ENCODE data around the gene TNFAIP8.
"Not testable (repeated sequence)": the region's sequence is repeated elsewhere in the genome, so short reads cannot be mapped to it uniquely, and the experiment has no call there.

The TNFAIP8 gene

DNA sequence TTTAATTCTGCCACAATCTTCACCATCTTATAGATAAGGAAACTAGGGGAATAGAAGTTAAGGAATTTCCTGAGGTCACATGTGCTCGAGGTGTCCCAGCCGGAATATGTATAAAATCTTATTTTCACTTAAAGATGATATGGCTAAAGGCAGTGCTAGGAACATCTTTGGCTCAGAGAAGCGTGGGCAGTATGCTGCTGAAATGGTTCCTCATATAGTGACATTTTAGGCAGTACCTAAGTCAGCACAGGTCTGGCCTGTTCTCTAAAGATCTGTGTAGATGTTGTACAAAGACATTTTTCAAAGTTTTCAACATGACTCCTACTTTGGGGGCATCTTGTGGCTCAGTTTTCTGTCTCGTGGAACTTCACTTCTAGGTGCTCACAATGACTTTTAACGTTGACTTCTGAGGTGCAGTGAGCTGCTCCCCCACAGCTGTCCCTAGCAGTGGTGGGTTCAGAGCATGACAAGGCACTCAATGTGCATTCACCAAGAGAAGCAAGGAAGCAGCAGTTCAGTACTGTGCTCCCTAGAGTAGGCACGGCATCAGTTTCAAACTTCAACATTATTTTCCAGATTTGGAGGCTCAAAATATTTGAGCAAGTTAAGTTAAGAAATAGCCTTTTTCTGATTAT, 40.3 kb downstream of the TNFAIP8 start:
- DNase-seq (ENCODE audit: low spot score), result no peak

DNA sequence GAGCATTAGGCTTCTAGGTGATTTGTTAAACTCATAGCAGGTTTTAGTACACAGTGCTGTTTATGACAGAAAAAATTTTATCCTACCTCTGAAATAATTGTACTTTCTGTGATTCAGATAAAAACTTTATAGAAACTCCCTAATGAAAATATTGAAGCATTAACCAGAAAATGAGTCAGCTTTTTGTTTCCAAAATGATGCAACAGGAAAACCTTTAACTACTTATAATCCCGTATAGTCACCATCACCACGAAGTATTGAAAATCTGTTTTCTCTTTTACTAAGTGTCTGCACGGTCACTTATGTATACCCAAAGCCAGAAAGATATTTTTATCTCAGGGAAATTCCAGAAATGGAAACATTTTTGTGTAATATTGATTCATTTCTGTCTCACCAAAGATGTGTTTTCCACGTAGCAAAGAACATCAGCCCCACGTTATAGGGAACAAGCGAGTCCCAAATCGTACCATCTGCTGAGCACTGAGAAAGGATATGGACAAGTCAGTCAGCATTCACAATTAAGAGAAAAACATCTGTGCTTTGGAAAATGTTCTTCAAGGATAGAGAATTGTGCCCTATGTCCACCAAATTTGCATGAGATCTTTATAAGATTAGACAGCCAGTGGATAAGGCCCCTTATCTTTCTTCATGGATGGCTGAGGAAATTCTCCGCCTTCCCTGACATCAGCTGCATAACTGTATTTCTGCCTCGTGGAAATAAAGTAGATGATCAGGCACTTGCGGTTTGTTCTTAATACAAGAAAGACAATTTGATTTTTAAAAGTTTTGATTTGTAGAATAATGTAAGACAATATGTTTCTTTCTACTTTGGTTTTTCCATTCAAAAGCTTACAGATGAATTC, 41.9 kb downstream of the TNFAIP8 start:
- DNase-seq (ENCODE audit: low spot score), result no peak

DNA sequence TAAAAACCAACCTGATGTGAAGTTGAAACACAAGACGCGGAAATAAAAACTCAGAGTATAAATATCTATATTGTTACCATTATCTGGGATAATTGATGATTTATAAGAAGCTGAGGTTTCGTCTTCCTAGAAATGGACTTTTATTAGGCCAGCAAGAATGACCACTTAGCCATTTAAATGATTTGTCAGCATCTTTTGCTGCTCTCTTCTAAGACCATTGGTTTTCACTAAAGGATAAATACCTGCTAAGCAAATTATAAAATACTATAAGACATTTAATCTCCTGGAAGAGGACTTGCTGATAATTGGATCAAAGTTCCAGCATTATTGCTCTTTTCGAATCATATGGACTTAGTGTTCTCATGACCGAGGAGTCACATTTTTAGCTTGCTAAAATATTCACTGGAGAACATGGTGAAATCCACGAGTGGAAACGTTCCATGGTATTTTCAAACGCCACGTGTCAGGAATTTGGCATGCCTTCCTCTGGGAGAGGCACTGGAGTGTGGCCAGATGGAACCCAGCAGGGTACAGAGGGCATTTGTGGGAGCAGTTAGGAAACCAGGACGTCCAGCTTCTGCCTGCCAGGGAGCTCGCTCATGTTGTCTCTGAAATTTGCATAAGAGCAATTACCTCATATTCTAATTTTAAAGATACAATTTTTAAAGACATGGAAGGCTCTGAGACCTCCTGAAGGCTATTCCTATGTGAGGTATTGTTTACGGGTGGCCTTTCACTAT, 43.1 kb downstream of the TNFAIP8 start:
- DNase-seq (ENCODE audit: low spot score), result no peak

DNA sequence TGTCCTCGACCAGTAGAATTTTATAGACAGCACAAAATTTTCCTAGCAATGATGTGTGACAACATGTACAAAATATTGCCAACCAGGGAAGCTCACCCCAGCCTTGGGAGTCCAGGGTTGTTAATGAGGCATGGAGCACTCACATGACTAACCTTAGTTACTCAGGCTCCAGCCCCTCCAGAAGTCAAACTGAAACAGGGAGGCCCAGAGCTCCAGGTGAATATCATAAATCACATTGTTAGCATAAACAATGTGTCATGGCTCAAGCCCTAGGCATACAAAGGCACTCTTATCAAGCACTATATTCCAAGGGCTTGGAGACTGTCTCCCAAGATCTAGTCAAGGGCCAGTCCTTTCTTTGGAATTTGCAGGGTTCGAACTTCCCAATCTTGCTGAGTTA, 44.4 kb downstream of the TNFAIP8 start:
- DNase-seq (ENCODE audit: low spot score), result no peak

DNA sequence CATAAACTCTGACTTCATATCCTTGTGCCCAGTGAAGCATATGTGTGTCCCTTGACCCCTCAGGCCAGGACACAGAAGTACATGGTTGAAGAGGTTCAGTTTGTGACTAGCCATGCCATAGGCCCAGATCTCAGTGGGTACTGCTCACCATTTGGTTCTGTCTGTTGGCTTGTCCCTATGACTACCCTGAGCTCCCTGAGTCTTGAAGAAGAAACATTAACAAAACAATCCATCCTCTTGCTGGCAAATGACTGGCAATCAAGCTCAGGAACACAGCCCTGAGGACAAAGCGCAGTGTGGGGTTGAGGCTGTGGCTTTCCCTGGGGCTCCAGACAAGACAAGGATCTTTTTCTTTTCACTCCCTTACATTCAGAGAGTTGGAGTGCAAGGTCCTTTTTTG, 46.3 kb downstream of the TNFAIP8 start:
- DNase-seq (ENCODE audit: low spot score), result no peak

DNA sequence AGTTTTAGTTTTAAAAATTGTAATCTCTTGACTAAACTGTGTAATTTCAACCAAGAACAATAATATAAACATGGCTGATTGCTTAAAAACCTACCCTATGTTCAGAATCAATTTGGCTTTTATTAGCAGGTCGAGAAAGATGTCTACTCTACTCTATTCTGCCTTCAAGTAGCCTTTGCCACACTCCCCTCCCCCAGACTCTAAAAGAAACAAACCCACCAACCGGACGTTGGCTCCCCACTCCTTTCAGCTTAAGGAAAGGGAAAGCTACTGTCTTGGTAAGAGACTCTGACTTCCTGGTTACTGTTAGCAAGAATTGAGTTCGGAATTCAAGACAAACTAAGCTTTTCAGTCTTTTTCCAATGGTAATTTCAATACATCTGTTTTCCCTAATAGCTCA, 46.7 kb downstream of the TNFAIP8 start:
- DNase-seq (ENCODE audit: low spot score), result no peak

DNA sequence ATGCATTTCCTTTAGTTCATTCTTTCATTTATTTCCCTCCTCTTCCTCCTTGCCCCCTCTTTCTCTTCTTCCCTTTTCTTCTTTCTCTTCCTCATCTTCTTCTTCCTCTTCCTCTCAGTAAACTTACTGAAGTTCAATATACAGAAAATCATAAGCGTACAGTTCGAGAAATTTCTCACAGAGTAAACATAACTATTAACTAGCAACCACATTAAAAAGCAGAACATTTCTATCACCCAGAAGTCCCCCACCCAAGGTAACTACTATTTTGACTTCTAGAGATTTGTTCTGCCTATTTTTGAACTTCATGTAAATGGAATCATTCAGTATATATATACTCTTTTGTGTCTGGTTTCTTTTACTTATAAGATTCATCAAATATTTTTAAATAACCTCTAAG, 48.2 kb downstream of the TNFAIP8 start:
- no peak for DNase-seq (ENCODE audit: low spot score)

DNA sequence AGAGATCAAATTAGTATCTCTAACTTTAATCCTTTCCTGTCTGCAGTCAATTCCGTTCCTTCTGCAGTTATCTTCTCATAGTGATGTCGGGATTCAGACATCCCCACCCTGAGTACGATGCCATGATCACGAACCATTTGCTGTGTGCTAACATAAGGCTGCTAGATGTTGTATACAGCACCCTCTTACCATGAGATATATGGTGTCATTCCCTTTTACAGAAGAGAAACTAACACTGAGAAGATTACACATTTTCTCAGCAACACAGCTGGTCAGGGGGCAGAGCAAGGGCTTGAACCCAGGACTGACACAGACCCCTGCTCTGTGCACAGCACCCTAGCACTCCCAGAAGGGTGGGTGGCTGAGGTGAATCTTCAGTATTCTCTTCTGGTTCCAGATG, 49.6 kb downstream of the TNFAIP8 start:
- no peak for DNase-seq (ENCODE audit: low spot score)

DNA sequence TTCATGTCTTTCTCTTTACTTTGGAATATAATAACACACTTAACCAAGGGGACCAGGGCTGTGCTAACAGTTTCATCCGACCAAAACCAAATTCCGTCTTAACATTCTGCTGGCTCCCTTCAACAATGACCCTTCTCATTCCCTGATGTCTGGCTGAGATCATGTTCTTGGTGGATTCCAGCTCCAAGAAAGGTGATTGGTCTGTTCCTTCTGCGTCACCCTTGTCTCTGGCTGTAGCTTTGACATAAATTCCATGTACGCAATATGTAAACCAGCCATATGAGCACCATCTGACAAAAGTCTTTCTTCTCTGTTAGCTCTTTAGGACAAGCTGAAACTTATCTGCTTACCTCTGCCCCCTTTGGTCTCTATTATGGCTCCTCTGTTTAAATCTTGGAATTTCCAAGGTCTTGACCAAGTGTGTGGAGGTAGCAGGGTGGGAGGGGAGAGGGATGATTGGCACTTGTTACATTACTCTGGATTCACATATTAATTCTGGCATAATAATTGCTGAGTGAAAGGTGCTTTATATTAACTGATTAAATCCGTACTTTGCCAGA, 50.8 kb downstream of the TNFAIP8 start:
- no peak for DNase-seq (ENCODE audit: low spot score)

DNA sequence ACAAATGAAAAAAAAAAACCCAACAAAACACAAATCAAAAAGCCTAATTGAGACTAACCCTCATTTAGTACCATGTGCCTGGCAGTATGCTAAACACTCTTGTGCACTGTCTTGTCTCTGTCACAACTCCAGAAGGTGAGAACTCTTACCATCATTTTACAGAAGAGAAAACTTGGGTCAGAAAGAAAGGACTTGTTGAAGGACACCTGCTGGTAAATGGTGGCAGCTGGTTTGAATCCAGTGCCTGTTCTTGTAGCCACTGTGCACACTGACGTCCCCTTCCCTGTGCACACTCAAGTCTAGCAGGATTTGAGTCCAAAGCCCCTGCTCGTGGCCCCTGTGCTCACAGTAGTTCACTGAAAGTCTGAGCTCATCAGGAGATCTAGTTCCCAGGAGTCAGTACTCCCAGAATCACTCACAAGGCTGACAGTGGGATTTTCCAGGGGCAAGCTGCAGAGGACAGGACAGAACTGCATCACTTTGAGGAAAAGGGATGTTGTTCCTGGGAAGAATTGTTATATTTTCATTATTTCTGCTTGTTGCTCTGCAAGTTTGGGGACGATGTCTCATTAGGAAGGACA, 53.5 kb downstream of the TNFAIP8 start:
- DNase-seq (ENCODE audit: low spot score), result no peak

DNA sequence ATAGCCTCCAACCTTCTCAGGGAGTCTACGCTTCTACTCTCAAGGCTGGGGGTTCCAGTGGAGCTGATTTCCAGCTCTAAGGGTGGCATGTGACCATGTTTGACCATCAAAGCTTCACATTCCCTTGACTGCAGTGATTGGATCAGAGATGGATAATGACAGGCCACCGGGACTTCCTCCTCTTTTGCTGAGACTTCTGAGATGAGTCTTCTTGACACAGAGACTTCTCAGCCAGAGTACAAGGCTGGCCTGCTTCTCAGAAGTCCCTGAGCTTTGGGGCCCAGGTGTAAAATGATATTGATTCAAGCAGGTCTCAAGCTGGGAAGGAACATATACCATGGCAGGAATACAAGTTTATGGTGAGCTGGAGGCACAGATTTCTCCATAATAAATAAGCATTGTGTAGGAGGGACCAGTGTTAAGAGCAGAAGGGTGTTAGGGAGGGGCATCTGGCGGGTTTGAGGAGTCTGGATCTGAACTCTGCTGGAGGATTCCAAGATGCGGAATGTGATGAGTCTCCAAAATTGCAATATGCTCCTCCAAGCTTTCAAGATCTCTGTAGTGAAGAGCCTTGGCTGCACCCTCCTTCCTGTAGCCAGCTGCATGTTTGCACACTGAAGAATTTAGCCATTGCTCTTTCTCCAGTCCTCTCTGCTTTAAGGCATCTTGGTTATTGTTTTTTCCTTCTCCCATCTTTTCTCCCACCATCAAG, 54.8 kb downstream of the TNFAIP8 start:
- no peak for DNase-seq (ENCODE audit: low spot score)

DNA sequence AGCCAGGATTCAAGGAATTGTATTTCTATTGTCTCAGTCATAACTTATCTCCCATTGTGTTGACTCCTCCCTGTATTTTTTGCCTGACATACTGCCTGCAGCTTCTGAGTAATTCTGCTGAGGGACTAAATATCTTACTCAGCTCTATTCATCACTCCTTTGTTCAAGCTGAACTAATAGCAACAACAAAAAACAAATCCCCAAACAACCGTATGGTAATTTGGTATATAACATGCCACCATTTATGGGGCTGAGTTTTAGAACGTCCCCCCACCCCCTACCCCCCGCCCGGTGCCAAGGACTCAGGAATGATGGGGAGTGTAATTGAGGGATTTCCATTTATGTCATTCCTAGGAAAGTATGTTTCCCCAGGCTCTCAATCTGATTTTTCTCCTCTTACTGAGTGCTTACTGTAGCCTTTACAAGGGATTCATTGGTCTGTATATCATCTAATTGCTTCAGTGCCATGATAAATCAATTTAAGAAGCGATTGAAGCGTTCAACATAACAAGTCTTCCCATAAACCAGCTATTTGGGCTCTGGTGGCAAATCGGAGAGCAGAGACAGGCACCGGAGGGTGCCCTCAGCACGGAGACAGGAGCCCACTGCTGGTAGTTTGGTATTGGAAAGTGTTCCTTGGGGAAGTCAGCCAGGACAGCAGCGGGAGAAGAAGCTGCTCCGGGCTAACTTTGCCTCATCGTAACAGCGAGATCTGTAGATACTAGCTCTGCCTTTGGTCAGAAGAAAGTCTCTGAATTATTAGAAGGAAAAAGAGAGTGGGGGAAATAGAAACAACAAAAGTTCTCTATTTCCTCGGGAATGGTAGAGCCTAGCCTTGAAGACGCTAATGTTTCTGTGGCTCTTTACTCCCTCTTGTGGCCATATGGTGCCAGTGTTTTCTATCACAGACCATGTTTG, 55.8 kb downstream of the TNFAIP8 start:
- peak; percentile 77 for DNase-seq (ENCODE audit: low spot score)

DNA sequence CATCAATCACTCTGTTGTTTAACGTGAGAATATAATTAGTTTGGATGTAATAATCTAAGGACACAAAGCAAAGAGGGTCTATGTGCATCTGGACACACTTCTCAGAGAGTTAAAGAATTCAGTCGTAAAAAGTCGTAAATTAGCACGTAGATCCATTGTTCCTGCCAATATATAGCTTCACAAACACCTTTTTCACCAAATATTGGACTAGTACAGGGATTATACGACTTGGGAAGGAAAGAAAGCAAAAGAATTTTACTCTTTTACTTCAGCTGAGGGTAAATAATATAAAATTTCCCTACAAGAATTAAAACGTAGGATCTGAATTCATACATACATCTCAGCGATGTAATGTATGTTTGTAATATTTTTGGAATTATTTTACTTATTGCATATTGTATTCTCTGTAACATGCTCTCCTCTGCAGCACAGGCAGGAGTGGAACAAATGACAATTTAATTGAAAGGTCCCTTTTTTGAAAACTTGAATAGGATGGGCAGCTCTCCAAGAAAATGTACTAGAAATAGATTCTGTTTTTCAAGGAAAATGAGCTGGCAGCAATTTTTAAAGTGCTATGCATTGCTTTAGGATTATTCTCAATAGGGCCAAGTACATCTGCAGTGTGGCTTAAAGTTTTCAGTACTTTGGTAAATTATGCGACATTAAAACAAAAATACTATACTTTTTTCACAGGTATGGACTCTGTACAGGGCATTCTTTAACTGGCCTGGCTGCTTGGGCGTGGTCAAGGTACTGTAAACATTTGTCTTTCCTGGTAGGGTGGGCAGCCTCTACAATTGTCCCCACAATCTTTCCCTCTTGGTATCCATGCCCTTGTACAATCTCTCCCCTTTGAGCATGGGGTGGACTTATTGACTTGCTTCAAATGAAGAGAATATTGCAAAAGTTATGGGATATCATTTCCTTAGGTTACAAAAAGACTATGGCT, 56.7 kb downstream of the TNFAIP8 start:
- DNase-seq (ENCODE audit: low spot score), result no peak

DNA sequence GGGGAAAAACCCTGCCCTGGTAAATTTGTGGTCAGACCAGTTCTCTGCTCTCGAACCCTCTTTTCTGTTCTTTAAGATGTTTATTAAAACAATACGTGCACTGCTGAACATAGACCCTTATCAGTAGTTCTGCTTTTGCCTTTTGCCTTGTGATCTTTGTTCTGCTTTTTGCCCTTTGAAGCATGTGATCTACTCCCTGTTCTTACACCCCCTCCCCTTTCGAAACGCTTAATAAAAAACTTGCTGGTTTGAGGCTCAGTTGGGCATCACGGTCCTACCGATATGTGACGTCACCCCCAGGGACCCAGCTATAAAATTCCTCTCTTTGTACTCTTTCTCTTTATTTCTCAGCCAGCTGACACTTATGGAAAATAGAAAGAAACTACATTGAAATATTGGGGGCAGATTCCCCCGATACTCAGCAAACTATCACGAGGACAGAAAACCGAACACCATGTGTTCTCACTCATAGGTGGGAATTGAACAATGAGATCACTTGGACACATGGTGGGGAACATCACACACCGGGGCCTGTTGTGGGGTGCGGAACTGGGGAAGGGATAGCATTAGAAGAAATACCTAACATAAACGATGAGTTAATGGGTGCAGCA, 58.4 kb downstream of the TNFAIP8 start:
- not testable (repeated sequence) for DNase-seq (ENCODE audit: low spot score)

DNA sequence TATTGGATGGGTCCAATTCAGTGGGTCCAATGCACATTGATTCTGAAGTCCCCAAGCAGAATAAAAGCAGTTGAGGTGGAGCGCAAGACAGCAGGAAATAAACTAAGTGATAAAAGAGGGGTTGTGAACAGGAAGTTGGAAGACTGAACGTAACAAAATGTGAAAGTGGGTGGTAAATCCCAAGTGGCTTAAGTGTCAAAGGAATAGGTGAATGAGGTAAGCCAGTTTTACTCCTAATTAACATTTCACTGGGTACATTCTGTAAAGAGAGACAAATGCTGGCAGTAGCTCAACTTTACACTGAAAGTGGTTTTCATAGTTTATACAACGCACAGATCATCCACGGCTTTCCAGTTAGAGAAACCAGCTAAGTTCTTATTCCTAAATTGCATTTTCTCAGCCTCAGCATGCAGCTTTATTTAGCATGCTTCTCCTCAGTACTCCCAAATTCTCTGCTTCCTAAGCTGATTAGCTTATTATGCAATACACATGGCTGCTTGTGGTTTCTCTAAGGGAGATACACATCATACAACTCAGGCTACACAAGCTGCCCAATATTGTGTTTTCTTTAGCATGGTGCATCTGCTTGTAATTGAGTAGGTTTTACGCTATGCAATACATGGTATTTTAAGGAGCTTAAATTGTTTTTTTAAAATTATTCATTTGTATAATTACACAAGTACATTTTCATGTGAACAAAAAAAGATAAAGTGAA, 62.2 kb downstream of the TNFAIP8 start:
- no peak for DNase-seq (ENCODE audit: low spot score)

DNA sequence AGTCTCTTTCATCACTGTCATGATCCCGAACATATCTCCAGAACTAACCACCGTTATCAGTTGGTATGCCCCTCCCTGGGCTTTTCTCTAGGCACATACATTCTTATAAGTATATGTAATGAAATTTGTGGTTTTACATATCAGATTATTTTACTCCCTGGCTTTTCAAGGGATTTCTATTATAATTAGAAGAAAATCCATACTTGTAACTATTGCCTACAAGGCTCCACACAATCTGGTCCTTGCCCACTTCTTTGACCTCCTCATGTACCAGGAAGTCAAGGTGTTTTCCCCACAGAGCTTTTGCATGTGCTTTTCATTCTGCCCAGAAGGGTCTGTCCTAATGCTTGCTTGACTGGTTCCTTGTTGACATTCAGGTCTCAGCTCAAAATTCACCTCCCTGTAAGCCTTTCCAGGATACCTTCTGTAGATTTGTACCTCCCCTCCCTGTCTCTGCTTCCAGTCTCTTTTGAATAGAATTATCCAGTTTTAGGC, 62.8 kb downstream of the TNFAIP8 start:
- DNase-seq (ENCODE audit: low spot score), result no peak

DNA sequence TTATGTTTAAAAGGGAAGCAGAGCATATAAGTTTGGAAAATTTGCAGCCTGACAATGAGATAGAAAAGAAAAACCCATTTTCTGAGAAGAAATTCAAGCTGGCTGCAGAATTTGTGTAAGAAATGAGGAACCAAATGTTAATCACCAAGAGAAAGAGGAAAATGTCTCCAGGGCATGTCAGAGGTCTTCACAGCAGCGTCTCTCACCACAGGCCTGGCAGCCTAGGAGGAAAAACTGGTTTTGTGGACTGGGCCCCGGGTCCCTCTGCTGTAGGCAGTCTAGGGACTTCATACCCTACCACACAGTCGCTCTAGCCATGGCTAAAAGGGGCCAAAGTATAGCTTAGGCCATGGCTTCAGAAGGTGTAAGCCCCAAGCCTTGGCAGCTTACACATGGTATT, 64.3 kb downstream of the TNFAIP8 start:
- no peak for DNase-seq (ENCODE audit: low spot score)

DNA sequence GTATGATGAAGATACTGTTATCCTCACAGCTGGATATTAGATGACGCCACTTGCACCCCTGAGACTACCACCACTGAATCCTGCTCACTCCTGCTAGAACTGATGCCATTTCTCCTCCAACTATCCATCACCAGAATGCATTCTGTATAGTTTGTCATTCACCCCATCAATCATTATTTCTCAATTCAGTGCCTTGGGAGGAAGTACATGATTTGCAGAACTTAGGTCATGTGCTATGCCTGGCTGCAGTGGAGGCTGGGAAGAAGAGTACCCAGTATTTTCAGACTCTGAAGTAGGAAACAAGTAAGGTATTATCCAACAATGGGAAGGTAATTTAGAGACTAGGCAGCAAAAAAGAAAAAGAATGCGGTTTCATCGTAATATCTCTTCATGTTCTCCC, 70.2 kb downstream of the TNFAIP8 start:
- DNase-seq (ENCODE audit: low spot score), result no peak
